HepG2 (cell line): ENCODE data around the gene ATF1. TPM values are rescaled to one million over a fixed set of nuclear protein-coding genes. Genes with fewer than 3 reads are reported as not detected.

ENCODE experiments used
- CHD2 ChIP-seq: IDR thresholded peaks from 2 replicates; pipeline ENCODE4 v1.6.1; 2011; ENCODE audit warnings: low read depth, low read length, improper control_type of control experiment
- FOXA1 ChIP-seq, 2 experiments: fragments of 450-650 bp in 1 of 2; sonication (generic) in 1 of 2; formaldehyde crosslinking in 1 of 2; IDR thresholded peaks; 2 replicates each; pipeline versions ENCODE4 v1.4.0 to v1.6.1; 2016 to 2020; ENCODE audit warnings: missing genetic modification reagents in 1 of 2
- IKZF4 ChIP-seq: sonication (generic); formaldehyde crosslinking; IDR thresholded peaks from 2 replicates; pipeline ENCODE4 v1.5.1; 2020; ENCODE audit warnings: borderline replicate concordance, mild to moderate bottlenecking, low read depth, missing genetic modification reagents; ENCODE audit errors: not compliant biosample characterization
- NR2F2 ChIP-seq: IDR thresholded peaks from 2 replicates; pipeline ENCODE4 v1.6.1; 2012; ENCODE audit warnings: low read depth, inconsistent platforms, borderline replicate concordance
- SAFB2 ChIP-seq: sonication (generic); formaldehyde crosslinking; IDR thresholded peaks from 2 replicates; pipeline ENCODE4 v1.5.1; 2020; ENCODE audit warnings: missing genetic modification reagents, low read depth, mild to moderate bottlenecking, borderline replicate concordance
- SMC3 ChIP-seq: IDR thresholded peaks from 2 replicates; pipeline ENCODE4 v1.6.1; 2011; ENCODE audit warnings: low read length, improper control_type of control experiment
- TEAD3 ChIP-seq: optimal IDR thresholded peaks from 2 replicates; pipeline ENCODE3; 2016; ENCODE audit warnings: borderline replicate concordance
- TMF1 ChIP-seq: sonication (generic); formaldehyde crosslinking; IDR thresholded peaks from 2 replicates; pipeline ENCODE4 v1.8.1; 2022; ENCODE audit warnings: low read depth, missing genetic modification reagents
- ZNF253 ChIP-seq: sonication (generic); formaldehyde crosslinking; IDR thresholded peaks from 2 replicates; pipeline ENCODE4 v1.8.0; 2022; ENCODE audit warnings: mild to moderate bottlenecking, missing genetic modification reagents, borderline replicate concordance
- ZNF703 ChIP-seq: sonication (generic); formaldehyde crosslinking; IDR thresholded peaks from 2 replicates; pipeline ENCODE4 v1.5.1; 2020; ENCODE audit warnings: missing genetic modification reagents, mild to moderate bottlenecking, moderate library complexity, borderline replicate concordance
- ZZZ3 ChIP-seq: sonication (generic); formaldehyde crosslinking; IDR thresholded peaks from 2 replicates; pipeline ENCODE4 v1.4.0; 2020; ENCODE audit warnings: missing genetic modification reagents, mild to moderate bottlenecking, borderline replicate concordance
- polyA plus RNA-seq, 8 experiments: library from polyadenylated mRNA; depleted of rRNA in 3 of 8; stranded (reverse) in 7 of 8; unstranded in 1 of 8; fragments of >200 nt; fragmentation: Illumina TruSeq in 4 of 8; extraction: Trizol in 4 of 8; gene quantifications; 2 replicates each; pipeline versions ENCODE4 v1.2.1 to v1.2.3, GENCODE V29; 2011 to 2016; ENCODE audit warnings: low read depth in 4 of 8, missing spikeins in 1 of 8, mixed read lengths in 1 of 8; ENCODE audit not compliant: insufficient read depth in 1 of 8
- total RNA-seq, 5 experiments: library from RNA; depleted of rRNA; stranded (reverse); fragments of >200 nt; fragmentation: Illumina TruSeq; extraction: Trizol; gene quantifications; 2 replicates each; pipeline ENCODE4 v1.2.3, GENCODE V29; 2016; ENCODE audit warnings: low read depth in 1 of 5
- TF ChIP-seq, protein P1 (sequence below): sonication (generic); formaldehyde crosslinking; IDR thresholded peaks from 2 replicates; pipeline ENCODE4 v1.4.0; 2020; ENCODE audit warnings: missing genetic modification reagents
- TF ChIP-seq, protein P2 (sequence below): IDR thresholded peaks from 2 replicates; pipeline ENCODE4 v1.6.1; 2016; ENCODE audit warnings: low read depth
- TF ChIP-seq, protein P3 (sequence below): sonication (generic); formaldehyde crosslinking; IDR thresholded peaks from 2 replicates; pipeline ENCODE4 v1.5.0; 2020; ENCODE audit warnings: mild to moderate bottlenecking, low read depth, missing genetic modification reagents, borderline replicate concordance
- TF ChIP-seq, protein P4 (sequence below): IDR thresholded peaks from 2 replicates; pipeline ENCODE4 v1.6.1; 2016
- TF ChIP-seq, protein P5 (sequence below): sonication (generic); formaldehyde crosslinking; IDR thresholded peaks from 2 replicates; pipeline ENCODE4 v1.4.0; 2020; ENCODE audit warnings: missing genetic modification reagents
- TF ChIP-seq, protein P6 (sequence below): sonication (generic); formaldehyde crosslinking; IDR thresholded peaks from 2 replicates; pipeline ENCODE4 v1.8.0; 2022; ENCODE audit warnings: missing genetic modification reagents, mild to moderate bottlenecking, inconsistent platforms, borderline replicate concordance

The ATF1 gene
- total and polyA plus RNA-seq, 2 of the 13 experiments (the other 11 are each of a cell fraction or from before 2014, with no cell fraction given) = 29.3 to 52.0 TPM

DNA sequence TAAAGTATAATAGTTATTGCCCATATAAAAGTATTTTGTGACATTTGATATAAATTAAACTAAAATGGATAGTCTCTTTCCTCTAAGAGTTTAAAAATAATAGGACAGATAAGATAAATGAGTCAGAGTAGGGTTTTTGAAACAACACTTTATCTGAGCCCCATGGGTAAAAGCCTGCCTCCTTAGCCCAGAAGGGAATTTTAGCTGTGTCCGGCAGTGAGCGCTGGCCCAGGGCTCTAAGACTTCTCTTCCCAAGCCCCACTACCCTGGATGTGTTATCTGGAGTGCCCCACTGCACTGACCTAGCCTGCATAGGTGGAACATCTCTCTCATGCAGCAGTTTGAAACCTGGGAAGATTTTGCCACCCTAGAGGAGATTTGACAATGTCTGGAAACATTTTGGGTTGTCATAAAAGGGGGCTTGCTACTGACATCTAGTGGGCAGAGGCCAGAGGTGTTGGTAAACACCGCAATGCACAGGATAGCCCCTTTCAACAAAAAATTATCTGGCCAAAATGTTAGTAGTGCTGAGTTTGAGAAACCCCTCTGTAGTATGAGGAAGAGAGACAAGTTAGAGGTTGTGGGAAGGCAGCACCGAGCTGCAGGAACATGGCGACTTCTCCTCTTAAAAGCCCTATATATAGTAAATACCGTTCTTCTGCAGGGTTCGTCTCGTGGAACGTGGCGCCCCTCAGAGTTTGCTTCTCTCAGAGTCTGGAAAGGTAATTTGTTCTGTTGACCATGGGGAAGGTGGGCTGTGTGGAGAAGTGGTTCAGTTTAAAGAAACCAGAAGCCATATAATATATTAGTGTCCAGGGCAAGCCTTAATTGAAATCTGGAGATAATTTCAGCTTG is 29.3 kb upstream of the ATF1 start (continued):
- TF ChIP-seq, protein P1, sequence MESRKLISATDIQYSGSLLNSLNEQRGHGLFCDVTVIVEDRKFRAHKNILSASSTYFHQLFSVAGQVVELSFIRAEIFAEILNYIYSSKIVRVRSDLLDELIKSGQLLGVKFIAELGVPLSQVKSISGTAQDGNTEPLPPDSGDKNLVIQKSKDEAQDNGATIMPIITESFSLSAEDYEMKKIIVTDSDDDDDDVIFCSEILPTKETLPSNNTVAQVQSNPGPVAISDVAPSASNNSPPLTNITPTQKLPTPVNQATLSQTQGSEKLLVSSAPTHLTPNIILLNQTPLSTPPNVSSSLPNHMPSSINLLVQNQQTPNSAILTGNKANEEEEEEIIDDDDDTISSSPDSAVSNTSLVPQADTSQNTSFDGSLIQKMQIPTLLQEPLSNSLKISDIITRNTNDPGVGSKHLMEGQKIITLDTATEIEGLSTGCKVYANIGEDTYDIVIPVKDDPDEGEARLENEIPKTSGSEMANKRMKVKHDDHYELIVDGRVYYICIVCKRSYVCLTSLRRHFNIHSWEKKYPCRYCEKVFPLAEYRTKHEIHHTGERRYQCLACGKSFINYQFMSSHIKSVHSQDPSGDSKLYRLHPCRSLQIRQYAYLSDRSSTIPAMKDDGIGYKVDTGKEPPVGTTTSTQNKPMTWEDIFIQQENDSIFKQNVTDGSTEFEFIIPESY (CRISPR knock-in tag) = 0 out of 2 replicates have a peak, but pooled peaks have one; percentile 24
- TF ChIP-seq NR2F2 (no peak), ZNF703 (CRISPR knock-in tag) (no peak), IKZF4 (CRISPR knock-in tag) (no peak), FOXA1 (IDR thresholded peaks at IDR 0.05) (no peak), FOXA1 (CRISPR knock-in tag; IDR thresholded peaks at IDR 0.05) (peak; percentile 78; the same call in 1 of the 2 replicates), TMF1 (CRISPR knock-in tag) (no peak), ZZZ3 (CRISPR knock-in tag) (no peak), SAFB2 (CRISPR knock-in tag) (no peak), ZNF253 (CRISPR knock-in tag) (no peak), SMC3 (peak; percentile 8; the same call in 1 of the 2 replicates), CHD2 (no peak), TEAD3 (CRISPR knock-in tag) (no peak)
- TF ChIP-seq, protein P2, sequence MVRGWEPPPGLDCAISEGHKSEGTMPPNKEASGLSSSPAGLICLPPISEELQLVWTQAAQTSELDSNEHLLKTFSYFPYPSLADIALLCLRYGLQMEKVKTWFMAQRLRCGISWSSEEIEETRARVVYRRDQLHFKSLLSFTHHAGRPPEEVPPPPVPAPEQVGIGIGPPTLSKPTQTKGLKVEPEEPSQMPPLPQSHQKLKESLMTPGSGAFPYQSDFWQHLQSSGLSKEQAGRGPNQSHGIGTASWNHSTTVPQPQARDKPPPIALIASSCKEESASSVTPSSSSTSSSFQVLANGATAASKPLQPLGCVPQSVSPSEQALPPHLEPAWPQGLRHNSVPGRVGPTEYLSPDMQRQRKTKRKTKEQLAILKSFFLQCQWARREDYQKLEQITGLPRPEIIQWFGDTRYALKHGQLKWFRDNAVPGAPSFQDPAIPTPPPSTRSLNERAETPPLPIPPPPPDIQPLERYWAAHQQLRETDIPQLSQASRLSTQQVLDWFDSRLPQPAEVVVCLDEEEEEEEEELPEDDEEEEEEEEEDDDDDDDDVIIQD (CRISPR knock-in tag) = no peak
- TF ChIP-seq, protein P3, sequence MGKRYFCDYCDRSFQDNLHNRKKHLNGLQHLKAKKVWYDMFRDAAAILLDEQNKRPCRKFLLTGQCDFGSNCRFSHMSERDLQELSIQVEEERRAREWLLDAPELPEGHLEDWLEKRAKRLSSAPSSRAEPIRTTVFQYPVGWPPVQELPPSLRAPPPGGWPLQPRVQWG = no peak
- TF ChIP-seq, protein P4, sequence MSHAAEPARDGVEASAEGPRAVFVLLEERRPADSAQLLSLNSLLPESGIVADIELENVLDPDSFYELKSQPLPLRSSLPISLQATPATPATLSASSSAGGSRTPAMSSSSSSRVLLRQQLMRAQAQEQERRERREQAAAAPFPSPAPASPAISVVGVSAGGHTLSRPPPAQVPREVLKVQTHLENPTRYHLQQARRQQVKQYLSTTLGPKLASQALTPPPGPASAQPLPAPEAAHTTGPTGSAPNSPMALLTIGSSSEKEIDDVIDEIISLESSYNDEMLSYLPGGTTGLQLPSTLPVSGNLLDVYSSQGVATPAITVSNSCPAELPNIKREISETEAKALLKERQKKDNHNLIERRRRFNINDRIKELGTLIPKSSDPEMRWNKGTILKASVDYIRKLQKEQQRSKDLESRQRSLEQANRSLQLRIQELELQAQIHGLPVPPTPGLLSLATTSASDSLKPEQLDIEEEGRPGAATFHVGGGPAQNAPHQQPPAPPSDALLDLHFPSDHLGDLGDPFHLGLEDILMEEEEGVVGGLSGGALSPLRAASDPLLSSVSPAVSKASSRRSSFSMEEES (CRISPR knock-in tag) = no peak
- TF ChIP-seq, protein P5, sequence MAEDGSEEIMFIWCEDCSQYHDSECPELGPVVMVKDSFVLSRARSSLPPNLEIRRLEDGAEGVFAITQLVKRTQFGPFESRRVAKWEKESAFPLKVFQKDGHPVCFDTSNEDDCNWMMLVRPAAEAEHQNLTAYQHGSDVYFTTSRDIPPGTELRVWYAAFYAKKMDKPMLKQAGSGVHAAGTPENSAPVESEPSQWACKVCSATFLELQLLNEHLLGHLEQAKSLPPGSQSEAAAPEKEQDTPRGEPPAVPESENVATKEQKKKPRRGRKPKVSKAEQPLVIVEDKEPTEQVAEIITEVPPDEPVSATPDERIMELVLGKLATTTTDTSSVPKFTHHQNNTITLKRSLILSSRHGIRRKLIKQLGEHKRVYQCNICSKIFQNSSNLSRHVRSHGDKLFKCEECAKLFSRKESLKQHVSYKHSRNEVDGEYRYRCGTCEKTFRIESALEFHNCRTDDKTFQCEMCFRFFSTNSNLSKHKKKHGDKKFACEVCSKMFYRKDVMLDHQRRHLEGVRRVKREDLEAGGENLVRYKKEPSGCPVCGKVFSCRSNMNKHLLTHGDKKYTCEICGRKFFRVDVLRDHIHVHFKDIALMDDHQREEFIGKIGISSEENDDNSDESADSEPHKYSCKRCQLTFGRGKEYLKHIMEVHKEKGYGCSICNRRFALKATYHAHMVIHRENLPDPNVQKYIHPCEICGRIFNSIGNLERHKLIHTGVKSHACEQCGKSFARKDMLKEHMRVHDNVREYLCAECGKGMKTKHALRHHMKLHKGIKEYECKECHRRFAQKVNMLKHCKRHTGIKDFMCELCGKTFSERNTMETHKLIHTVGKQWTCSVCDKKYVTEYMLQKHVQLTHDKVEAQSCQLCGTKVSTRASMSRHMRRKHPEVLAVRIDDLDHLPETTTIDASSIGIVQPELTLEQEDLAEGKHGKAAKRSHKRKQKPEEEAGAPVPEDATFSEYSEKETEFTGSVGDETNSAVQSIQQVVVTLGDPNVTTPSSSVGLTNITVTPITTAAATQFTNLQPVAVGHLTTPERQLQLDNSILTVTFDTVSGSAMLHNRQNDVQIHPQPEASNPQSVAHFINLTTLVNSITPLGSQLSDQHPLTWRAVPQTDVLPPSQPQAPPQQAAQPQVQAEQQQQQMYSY (CRISPR knock-in tag) = no peak
- TF ChIP-seq, protein P6, sequence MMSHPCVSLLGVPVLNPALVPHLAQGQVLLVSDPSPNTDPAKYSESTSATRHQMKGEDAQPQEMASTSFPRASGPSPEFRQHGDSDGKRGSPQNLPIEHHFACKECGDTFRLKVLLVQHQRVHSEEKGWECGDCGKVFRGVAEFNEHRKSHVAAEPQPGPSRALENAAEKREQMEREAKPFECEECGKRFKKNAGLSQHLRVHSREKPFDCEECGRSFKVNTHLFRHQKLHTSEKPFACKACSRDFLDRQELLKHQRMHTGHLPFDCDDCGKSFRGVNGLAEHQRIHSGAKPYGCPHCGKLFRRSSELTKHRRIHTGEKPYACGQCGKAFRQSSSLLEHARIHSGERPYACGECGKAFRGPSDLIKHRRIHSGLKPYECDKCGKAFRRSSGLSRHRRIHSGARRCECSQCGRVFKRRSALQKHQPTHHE = no peak
